HL-60/S4 treated with retinoic acid at 250 ng/mL for 4 days and 3 days (cell line): ENCODE data around the gene CLK2.
"Not testable (repeated sequence)": the region's sequence is repeated elsewhere in the genome, so short reads cannot be mapped to it uniquely, and the experiment has no call there.

Source experiments
- in situ Hi-C: fragments of 300-500 bp; cut with MboI; formaldehyde crosslinking; loops from 2 replicates; pipeline ENCODE4 v1.7.0; 2022; ENCODE audit warnings: low sequenced_read_pairs

Gene CLK2

DNA sequence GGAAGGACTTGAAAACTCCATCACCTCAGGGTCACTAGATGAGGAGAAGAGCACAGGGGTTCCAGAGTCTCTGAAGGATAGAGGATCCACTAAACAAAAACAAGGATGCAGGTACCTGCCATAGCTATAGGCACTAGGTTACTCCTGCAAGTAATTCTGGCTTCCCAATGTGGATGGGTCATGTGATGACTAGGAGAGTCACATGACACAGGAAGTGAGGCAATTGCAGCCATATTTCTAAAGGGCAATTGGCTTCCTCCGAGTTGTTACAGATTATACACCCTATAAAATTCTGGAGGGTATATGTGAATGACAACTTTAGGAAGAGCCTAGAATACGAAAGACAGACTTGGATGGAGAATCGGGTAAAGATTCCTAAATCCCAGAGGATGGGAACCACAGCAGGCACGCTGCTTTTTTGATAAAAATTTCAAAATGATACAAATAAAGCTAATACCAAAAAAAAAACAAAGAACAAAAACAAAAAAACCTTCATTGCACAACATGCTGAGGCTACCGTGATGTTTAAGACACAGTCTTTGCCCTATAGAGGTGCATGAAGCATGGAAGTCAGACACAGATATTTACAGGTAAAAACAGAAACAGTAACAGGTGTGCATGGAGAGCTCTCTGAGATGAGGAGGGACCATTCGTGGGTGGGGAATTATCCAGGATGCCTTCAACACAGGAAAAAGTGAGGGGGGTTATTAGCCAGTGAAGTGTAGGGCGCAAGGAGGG, 54.3 kb downstream of the CLK2 start:
- in situ Hi-C loops: no loop called here

- in situ Hi-C loops: not testable (repeated sequence)
Measured at GRCh38 chr1:155214702-155215101, 58.6 kb downstream of the CLK2 start.
